GM13977 (cell line): ENCODE measurements around the gene PRKAR1B.

Source experiments
- DNase-seq: peaks from one replicate; pipeline ENCODE4 v3.0.0; 2012; ENCODE audit warnings: low spot score
- in situ Hi-C: fragments of 300-500 bp; cut with MboI; formaldehyde crosslinking; loops from one replicate; pipeline ENCODE4 v1.12.0; 2022; ENCODE audit warnings: low sequenced_read_pairs, low pct_unique_long_range_greater_than_20kb, mixed read lengths, inconsistent platforms; ENCODE audit not compliant: unreplicated experiment
- TF ChIP-seq, protein P1 (sequence below): IDR thresholded peaks from 2 replicates; pipeline ENCODE4 v1.5.1; 2012; ENCODE audit warnings: mild to moderate bottlenecking, control low read depth; ENCODE audit not compliant: insufficient read depth; ENCODE audit errors: extremely low read depth, missing control alignments

Gene PRKAR1B

DNA sequence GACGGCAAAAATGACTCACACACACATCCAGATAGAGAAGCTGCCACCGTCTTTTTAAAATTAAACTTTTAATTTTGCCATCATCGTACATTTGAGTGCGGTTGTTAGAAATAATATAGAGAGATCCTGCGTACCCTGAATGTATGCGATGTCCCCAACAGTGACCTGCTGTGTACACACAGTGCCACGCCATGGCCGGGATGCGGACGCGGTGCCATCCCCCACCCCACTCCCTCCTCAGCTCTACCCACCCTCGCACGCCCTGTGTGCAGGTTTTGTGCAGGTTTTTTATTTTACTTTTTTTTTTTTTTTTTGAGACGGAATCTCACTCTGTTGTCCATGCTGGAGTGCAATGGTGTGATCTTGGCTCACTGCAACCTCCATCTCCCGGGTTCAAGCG, 148.7 kb downstream of the PRKAR1B start:
- no peak for DNase-seq
- TF ChIP-seq, protein P1, sequence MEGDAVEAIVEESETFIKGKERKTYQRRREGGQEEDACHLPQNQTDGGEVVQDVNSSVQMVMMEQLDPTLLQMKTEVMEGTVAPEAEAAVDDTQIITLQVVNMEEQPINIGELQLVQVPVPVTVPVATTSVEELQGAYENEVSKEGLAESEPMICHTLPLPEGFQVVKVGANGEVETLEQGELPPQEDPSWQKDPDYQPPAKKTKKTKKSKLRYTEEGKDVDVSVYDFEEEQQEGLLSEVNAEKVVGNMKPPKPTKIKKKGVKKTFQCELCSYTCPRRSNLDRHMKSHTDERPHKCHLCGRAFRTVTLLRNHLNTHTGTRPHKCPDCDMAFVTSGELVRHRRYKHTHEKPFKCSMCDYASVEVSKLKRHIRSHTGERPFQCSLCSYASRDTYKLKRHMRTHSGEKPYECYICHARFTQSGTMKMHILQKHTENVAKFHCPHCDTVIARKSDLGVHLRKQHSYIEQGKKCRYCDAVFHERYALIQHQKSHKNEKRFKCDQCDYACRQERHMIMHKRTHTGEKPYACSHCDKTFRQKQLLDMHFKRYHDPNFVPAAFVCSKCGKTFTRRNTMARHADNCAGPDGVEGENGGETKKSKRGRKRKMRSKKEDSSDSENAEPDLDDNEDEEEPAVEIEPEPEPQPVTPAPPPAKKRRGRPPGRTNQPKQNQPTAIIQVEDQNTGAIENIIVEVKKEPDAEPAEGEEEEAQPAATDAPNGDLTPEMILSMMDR = no peak
- in situ Hi-C loops = no loop called here

DNA sequence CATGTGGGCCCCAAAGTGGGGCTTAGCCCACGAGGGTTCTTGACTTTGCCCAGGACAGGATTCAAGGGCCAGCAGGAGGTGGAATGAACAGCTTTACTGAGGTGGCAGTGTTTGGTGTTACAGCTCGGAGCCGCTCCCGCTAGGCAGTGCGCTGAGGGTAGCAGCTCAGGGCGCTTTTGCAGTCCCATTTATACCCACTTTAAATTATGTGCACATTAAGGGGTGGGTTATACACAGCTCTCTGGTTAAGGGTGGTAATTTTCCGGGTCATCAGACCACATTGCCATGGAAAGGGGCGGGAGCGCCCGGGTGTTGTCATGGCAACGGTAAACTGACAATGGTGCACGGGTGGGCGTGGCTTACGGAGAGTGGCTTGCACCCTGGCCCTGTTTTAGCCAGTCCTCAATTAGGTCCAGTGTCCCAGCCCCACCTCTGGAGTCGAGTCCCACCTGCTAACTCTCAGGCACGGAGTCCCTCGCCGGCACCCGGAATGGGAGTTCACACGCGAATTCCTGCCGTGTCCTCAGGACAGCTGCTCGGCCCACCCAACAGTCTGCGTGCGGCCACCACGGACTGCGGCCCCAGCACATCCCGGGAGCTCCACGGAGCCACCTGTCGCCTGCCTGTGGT, 149.2 kb downstream of the PRKAR1B start:
- in situ Hi-C loops = no loop called here
- TF ChIP-seq, protein P1 = no peak
- DNase-seq = no peak

DNA sequence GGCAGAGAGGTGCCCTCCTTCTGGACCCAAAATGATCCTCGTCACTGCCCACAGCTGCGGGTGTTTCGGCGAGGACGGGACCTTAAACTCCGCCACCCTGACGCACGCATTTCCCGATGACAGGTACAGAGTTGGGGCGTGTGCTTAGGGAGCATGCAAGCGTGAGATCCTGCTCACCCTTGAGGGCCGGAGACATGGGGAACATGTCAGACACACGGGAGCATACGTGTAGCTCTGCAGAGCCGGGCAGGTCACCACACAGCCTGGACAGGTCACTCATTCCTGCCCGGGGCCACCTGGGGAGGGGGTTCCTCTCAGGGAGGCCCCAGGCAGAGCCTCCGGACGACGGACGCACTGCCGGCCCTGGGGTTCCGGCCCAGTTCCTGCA, 149.8 kb downstream of the PRKAR1B start:
- DNase-seq = no peak
- in situ Hi-C loops = no loop called here
- TF ChIP-seq, protein P1 = no peak

DNA sequence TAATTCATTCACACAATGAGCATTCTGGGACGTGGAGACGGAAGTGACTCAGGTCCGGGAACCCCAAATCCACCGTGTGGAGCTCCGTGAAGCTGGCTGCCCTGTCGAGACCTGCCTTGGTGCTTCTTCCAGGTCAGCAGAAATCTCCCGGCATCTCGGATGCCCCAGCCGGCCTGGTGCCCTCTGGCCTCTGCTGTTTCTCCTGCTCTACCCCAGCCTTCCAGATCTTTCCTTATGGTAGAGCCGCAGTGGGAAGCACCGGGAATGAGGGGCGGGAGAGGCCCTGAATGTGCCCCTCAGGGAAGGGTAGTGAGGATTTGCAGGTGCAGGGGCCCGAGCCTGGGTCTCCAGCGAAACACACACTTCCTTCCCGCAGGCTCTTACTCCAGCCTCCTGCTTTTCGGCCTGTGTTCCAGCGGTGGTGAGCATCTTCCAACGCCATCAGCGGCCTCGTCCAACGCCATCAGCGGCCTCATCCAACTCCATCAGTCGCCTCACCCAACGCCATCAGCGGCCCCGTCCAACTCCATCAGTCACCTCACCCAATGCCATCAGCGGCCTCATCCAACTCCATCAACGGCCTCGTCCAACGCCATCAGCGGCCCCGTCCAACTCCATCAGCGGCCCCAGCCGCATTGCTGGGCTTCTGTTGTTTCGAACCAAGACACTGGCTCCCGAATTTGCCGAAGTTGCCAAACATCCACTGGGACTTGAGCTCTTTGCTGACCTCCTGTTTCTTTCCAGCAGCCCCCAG, 150.4 kb downstream of the PRKAR1B start:
- in situ Hi-C loops = no loop called here
- no peak for DNase-seq
- TF ChIP-seq, protein P1 = no peak

DNA sequence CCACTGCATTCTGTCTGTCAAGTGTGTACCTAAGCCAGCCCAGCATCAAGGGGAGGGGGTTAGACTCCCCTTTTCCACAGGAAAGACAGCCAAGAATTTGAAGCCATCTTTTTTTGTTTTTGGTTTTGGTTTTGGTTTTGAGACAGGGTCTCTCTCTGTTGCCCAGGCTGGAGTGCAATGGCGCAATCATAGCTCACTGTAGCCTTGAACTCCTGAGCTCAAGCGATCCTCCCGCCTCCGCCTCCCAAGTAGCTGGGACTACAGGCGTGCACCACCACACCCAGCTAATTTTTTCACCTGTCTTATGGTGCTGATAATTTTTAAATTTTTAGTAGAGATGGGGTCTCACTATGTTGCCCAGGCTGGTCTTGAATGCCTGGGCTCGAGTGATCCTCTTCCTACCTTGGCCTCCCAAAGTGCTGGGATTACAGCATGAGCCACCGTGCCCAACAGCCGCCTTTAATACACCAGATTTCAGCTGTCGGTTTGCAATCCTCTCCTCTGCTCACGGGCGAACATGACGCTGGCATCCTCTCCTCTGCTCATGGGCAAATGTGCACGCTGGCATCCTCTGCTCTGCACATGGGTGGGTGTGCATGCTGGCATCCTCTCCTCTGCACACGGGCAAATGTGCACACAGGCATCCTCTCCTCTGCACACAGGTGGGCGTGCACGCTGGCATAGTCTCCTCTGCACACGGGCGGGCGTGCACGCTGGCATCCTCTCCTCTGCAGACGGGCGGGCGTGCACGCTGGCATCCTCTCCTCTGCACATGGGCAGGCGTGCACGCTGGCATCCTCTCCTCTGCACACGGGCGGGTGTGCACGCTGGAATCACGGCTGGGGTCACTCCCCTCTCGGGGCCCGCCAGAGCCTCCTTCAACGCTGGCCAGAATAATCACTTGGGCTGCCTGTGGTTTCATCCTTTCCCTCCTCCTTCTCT, 151.4 kb downstream of the PRKAR1B start:
- TF ChIP-seq, protein P1 = no peak
- DNase-seq = no peak
- in situ Hi-C loops = no loop called here

DNA sequence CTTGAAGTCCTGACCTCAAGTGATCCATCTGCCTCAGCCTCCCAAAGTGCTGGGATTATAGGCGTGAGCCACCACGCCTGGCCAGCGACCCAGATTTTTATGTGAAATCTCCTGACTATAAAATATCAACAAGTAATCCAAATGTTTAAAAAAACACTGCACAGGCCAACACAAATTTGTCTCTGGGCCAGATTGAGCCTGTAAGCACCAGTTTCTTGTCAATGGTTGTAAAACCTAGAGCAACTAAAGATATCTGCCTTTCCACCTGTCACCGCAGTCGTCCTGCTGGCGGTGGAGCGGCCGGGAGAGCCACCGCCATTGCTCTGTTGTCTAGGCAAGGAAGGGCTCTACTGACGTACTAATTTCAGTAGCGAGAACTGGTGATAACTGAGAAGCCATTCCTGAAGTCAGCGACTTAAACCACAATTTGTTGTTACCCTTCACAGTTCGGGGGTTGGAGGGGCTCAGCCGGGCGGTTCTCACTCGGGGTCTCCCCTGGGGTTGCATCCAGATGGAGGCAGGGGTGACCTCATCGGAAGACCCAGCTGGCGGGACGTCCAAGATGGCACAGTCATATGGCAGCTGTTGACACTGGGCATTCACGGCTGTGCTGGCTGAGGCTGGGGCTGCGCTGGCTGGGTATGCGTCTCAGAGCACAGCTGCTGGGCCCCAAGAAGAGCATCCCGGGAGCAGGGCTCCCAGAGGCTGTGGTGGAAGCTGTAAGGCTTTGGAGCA, 152.3 kb downstream of the PRKAR1B start:
- DNase-seq = no peak
- TF ChIP-seq, protein P1 = no peak
- in situ Hi-C loops = no loop called here
